Karpas-422 (cell line): Measurements from ENCODE around the gene CDC5L. TPM values are rescaled to one million over a fixed set of nuclear protein-coding genes. Genes with fewer than 3 reads are reported as not detected.

Experiments used
- DNase-seq: peaks from one replicate; pipeline ENCODE4 v3.0.0-alpha.2; 2015
- H2AFZ ChIP-seq: fragments of 200-600 bp; sonication (generic); 2 replicates; pipeline ENCODE4 v1.6.1; 2014; ENCODE audit warnings: antibody characterized with exemption, low read length, mixed read lengths
- H3K27ac ChIP-seq: fragments of 200-600 bp; sonication (generic); 2 replicates; pipeline ENCODE4 v1.5.1; 2014; ENCODE audit warnings: mild to moderate bottlenecking, low read length, moderate library complexity
- H3K27me3 ChIP-seq: fragments of 200-600 bp; sonication (generic); 2 replicates; pipeline ENCODE4 v1.6.1; 2014; ENCODE audit warnings: low read length, mixed read lengths
- H3K36me3 ChIP-seq: fragments of 200-600 bp; sonication (generic); 2 replicates; pipeline ENCODE4 v1.6.1; 2014; ENCODE audit warnings: low read length, mixed read lengths; ENCODE audit not compliant: insufficient read depth
- H3K4me1 ChIP-seq: fragments of 200-600 bp; sonication (generic); 2 replicates; pipeline ENCODE4 v1.6.1; 2014; ENCODE audit warnings: mild to moderate bottlenecking, low read length, mixed read lengths
- H3K4me2 ChIP-seq: fragments of 200-600 bp; sonication (generic); 2 replicates; pipeline ENCODE4 v1.6.1; 2014; ENCODE audit warnings: low read length, low read depth, mild to moderate bottlenecking; ENCODE audit not compliant: poor library complexity, severe bottlenecking
- H3K4me3 ChIP-seq: fragments of 200-600 bp; sonication (generic); 2 replicates; pipeline ENCODE4 v1.5.1; 2014; ENCODE audit warnings: mild to moderate bottlenecking, antibody characterized with exemption, low read length, mixed read lengths
- H3K79me2 ChIP-seq: fragments of 200-600 bp; sonication (generic); 2 replicates; pipeline ENCODE4 v1.6.1; 2014; ENCODE audit warnings: mild to moderate bottlenecking, low read length, mixed read lengths
- H3K9ac ChIP-seq: fragments of 200-600 bp; sonication (generic); 2 replicates; pipeline ENCODE4 v1.6.0; 2014; ENCODE audit warnings: low read length
- H3K9me2 ChIP-seq: fragments of 200-600 bp; sonication (generic), shearing (Covaris generic); replicated peaks from 2 replicates; pipeline ENCODE4 v1.6.0; 2014; ENCODE audit warnings: mild to moderate bottlenecking, low read length, moderate library complexity; ENCODE audit not compliant: insufficient read depth
- H3K9me3 ChIP-seq: fragments of 300-700, 200-600 bp; sonication (generic); 2 replicates; pipeline ENCODE4 v1.6.1; 2014; ENCODE audit warnings: low read length, mixed read lengths
- H4K20me1 ChIP-seq: fragments of 200-600 bp; sonication (generic); 2 replicates; pipeline ENCODE4 v1.6.1; 2014; ENCODE audit warnings: mild to moderate bottlenecking, antibody characterized with exemption, low read length, low read depth; ENCODE audit not compliant: insufficient read depth
- total RNA-seq: library from RNA; depleted of rRNA; stranded (reverse); fragments of >200 nt; shearing (Covaris generic); gene quantifications from 2 replicates; pipeline ENCODE4 v1.2.3, GENCODE V29; 2014; ENCODE audit warnings: low replicate concordance

CDC5L gene
- total RNA-seq, 1 experiment from 2014 or later = 19.1 TPM

- peaks cover 82% of the 10 kb centered on the region for H3K36me3 ChIP-seq
- 0 out of 2 replicates have a peak, but pooled peaks cover 4% of the 10 kb centered on the region for H4K20me1 ChIP-seq
Measured at GRCh38 chr6:44397424-44398164, 10.1 kb downstream of the CDC5L start.

GRCh38 chr6:44399991-44400390 lies 12.5 kb downstream of the CDC5L start:
- Histone ChIP-seq H3K36me3 (peaks cover 87% of the 10 kb centered on the region), H3K4me3 (no peak overlapping the region), H3K9me3 (no peaks in the 10 kb centered on the region), H3K79me2 (peaks cover 85% of the 10 kb centered on the region), H3K4me1 (no peaks in the 10 kb centered on the region), H4K20me1 (no peaks in the 10 kb centered on the region), H3K4me2 (no peak overlapping the region), H3K9ac (no peak overlapping the region), H2AFZ (no peak overlapping the region), H3K27ac (no peak overlapping the region), H3K27me3 (no peaks in the 10 kb centered on the region), H3K9me2 (no peaks in the 10 kb centered on the region)
- DNase-seq = no peak

More at GRCh38 chr6:44397424-44398164, 10.1 kb downstream of the CDC5L start:
- H3K9me3 ChIP-seq = no peaks in the 10 kb centered on the region
- H3K4me1 ChIP-seq = no peaks in the 10 kb centered on the region
- H3K4me2 ChIP-seq = no peak overlapping the region
- H2AFZ ChIP-seq = no peak overlapping the region
- no peaks in the 10 kb centered on the region for H3K27me3 ChIP-seq
- no peak overlapping the region for H3K27ac ChIP-seq
- no peak overlapping the region for H3K9ac ChIP-seq
- peaks cover 79% of the 10 kb centered on the region for H3K79me2 ChIP-seq
- H3K9me2 ChIP-seq = no peaks in the 10 kb centered on the region
- DNase-seq = no peak
- H3K4me3 ChIP-seq = no peak overlapping the region

- H3K4me2 ChIP-seq = no peak overlapping the region
- peaks cover 87% of the 10 kb centered on the region for H3K36me3 ChIP-seq
- no peak overlapping the region for H2AFZ ChIP-seq
- H3K9me3 ChIP-seq = no peaks in the 10 kb centered on the region
- no peak for DNase-seq
- H3K4me3 ChIP-seq = no peak overlapping the region
- peaks cover 85% of the 10 kb centered on the region for H3K79me2 ChIP-seq
- no peak overlapping the region for H3K9ac ChIP-seq
- H3K27ac ChIP-seq = no peak overlapping the region
- no peaks in the 10 kb centered on the region for H4K20me1 ChIP-seq
- no peaks in the 10 kb centered on the region for H3K27me3 ChIP-seq
- H3K4me1 ChIP-seq = no peaks in the 10 kb centered on the region
- H3K9me2 ChIP-seq = no peaks in the 10 kb centered on the region
Measured at GRCh38 chr6:44400572-44400971, 13.1 kb downstream of the CDC5L start.

GRCh38 chr6:44401138-44401537 lies 13.6 kb downstream of the CDC5L start:
- H2AFZ ChIP-seq = no peak overlapping the region
- H3K9ac ChIP-seq = no peak overlapping the region
- DNase-seq = no peak
- no peak overlapping the region for H3K4me2 ChIP-seq
- H4K20me1 ChIP-seq = no peaks in the 10 kb centered on the region
- H3K36me3 ChIP-seq = peaks cover 87% of the 10 kb centered on the region
- no peaks in the 10 kb centered on the region for H3K27me3 ChIP-seq
- H3K9me3 ChIP-seq = no peaks in the 10 kb centered on the region
- H3K4me3 ChIP-seq = no peak overlapping the region
- no peak overlapping the region for H3K27ac ChIP-seq
- no peaks in the 10 kb centered on the region for H3K9me2 ChIP-seq
- H3K79me2 ChIP-seq = peaks cover 81% of the 10 kb centered on the region
- no peaks in the 10 kb centered on the region for H3K4me1 ChIP-seq

GRCh38 chr6:44404022-44404714 lies 16.7 kb downstream of the CDC5L start:
- Histone ChIP-seq H3K27me3 (no peaks in the 10 kb centered on the region), H3K36me3 (peaks cover 87% of the 10 kb centered on the region), H3K4me3 (no peak overlapping the region), H3K9me3 (no peaks in the 10 kb centered on the region), H4K20me1 (no peaks in the 10 kb centered on the region), H2AFZ (no peak overlapping the region), H3K9me2 (no peaks in the 10 kb centered on the region), H3K9ac (no peak overlapping the region), H3K4me2 (no peak overlapping the region), H3K79me2 (peaks cover 80% of the 10 kb centered on the region), H3K27ac (no peak overlapping the region), H3K4me1 (no peaks in the 10 kb centered on the region)
- no peak for DNase-seq

- Histone ChIP-seq H3K27ac (no peak overlapping the region), H4K20me1 (no peaks in the 10 kb centered on the region), H2AFZ (no peak overlapping the region), H3K4me1 (no peaks in the 10 kb centered on the region), H3K9me3 (no peaks in the 10 kb centered on the region), H3K36me3 (peaks cover 88% of the 10 kb centered on the region), H3K79me2 (peaks cover 81% of the 10 kb centered on the region), H3K9me2 (no peaks in the 10 kb centered on the region), H3K4me2 (no peak overlapping the region), H3K27me3 (no peaks in the 10 kb centered on the region), H3K9ac (no peak overlapping the region), H3K4me3 (no peak overlapping the region)
- DNase-seq = no peak
Measured at GRCh38 chr6:44404715-44405099, 17.2 kb downstream of the CDC5L start.

GRCh38 chr6:44407951-44408670 lies 20.6 kb downstream of the CDC5L start:
- Histone ChIP-seq H3K36me3 (peaks cover 90% of the 10 kb centered on the region), H3K79me2 (peaks cover 86% of the 10 kb centered on the region)

GRCh38 chr6:44409207-44409794 lies 21.8 kb downstream of the CDC5L start:
- Histone ChIP-seq H4K20me1 (no peaks in the 10 kb centered on the region), H3K36me3 (peaks cover 89% of the 10 kb centered on the region), H3K27me3 (no peaks in the 10 kb centered on the region), H3K79me2 (peaks cover 86% of the 10 kb centered on the region), H3K4me3 (no peak overlapping the region), H3K27ac (no peak overlapping the region), H2AFZ (no peak overlapping the region), H3K9me2 (no peaks in the 10 kb centered on the region), H3K9me3 (no peaks in the 10 kb centered on the region), H3K9ac (no peak overlapping the region), H3K4me2 (no peak overlapping the region), H3K4me1 (no peaks in the 10 kb centered on the region)
- DNase-seq = no peak

More at GRCh38 chr6:44407951-44408670, 20.6 kb downstream of the CDC5L start:
- Histone ChIP-seq H3K9ac (no peak overlapping the region), H3K27me3 (no peaks in the 10 kb centered on the region), H3K4me3 (no peak overlapping the region), H3K27ac (no peak overlapping the region), H3K4me1 (no peaks in the 10 kb centered on the region), H3K9me3 (no peaks in the 10 kb centered on the region), H3K9me2 (no peaks in the 10 kb centered on the region), H4K20me1 (no peaks in the 10 kb centered on the region), H2AFZ (no peak overlapping the region), H3K4me2 (no peak overlapping the region)
- no peak for DNase-seq
